DND-41 (cell line): ENCODE measurements around the gene TSHZ2.
"Not testable (repeated sequence)": the region's sequence is repeated elsewhere in the genome, so short reads cannot be mapped to it uniquely, and the experiment has no call there.

Source experiments
- ATAC-seq: fragments of 200-7000 bp; cut with Tn5 transposase; 3 replicates; pipeline ENCODE4 v1.9.1; 2021; ENCODE audit warnings: low read depth; ENCODE audit not compliant: insufficient read depth
- DNase-seq: peaks from one replicate; pipeline ENCODE4 v3.0.0-alpha.2; 2020
- H2AFZ ChIP-seq: 2 replicates; pipeline ENCODE4 v1.6.0; 2012; ENCODE audit warnings: low read depth, low read length
- H3K27ac ChIP-seq: 2 replicates; pipeline ENCODE4 v1.5.1; 2012; ENCODE audit warnings: low read length, inconsistent platforms
- H3K27me3 ChIP-seq: fragments of 200-600 bp; sonication (generic); 2 replicates; pipeline ENCODE4 v1.6.0; 2012; ENCODE audit warnings: low read length, mild to moderate bottlenecking, inconsistent platforms; ENCODE audit not compliant: insufficient read depth, poor library complexity
- H3K36me3 ChIP-seq: 2 replicates; pipeline ENCODE4 v1.5.1; 2012; ENCODE audit warnings: low read length, inconsistent platforms; ENCODE audit not compliant: insufficient read depth
- H3K4me1 ChIP-seq: 2 replicates; pipeline ENCODE4 v1.5.1; 2012; ENCODE audit warnings: mild to moderate bottlenecking, low read length; ENCODE audit not compliant: insufficient read depth
- H3K4me2 ChIP-seq: 2 replicates; pipeline ENCODE4 v1.6.0; 2012; ENCODE audit warnings: mild to moderate bottlenecking, moderate library complexity, low read length, inconsistent platforms; ENCODE audit not compliant: insufficient read depth
- H3K4me3 ChIP-seq, 2 experiments: fragments of 200-600 bp in 1 of 2; shearing (Covaris generic) in 1 of 2; 2 replicates each; pipeline ENCODE4 v1.5.1; 2012 to 2016; ENCODE audit warnings: inconsistent platforms in 2 of 2, low read length in 2 of 2, mild to moderate bottlenecking in 2 of 2, low read depth in 1 of 2, moderate library complexity in 1 of 2
- H3K79me2 ChIP-seq: 2 replicates; pipeline ENCODE4 v1.6.0; 2012; ENCODE audit warnings: low read length, inconsistent platforms; ENCODE audit not compliant: insufficient read depth
- H3K9ac ChIP-seq: 2 replicates; pipeline ENCODE4 v1.6.0; 2012; ENCODE audit warnings: low read depth, mild to moderate bottlenecking, inconsistent platforms, low read length, moderate library complexity
- H3K9me3 ChIP-seq: 2 replicates; pipeline ENCODE4 v1.5.1; 2012; ENCODE audit warnings: low read length, moderate library complexity, mild to moderate bottlenecking, inconsistent platforms; ENCODE audit not compliant: insufficient read depth, severe bottlenecking
- H4K20me1 ChIP-seq: 2 replicates; pipeline ENCODE4 v1.6.0; 2012; ENCODE audit warnings: low read length; ENCODE audit not compliant: insufficient read depth
- EZH2 ChIP-seq: IDR thresholded peaks from 3 replicates; pipeline ENCODE4 v1.6.1; 2012; ENCODE audit warnings: borderline replicate concordance, low read depth, mild to moderate bottlenecking, moderate library complexity, low read length, inconsistent platforms; ENCODE audit not compliant: severe bottlenecking
- TF ChIP-seq, protein P1 (sequence below): IDR thresholded peaks from 2 replicates; pipeline ENCODE4 v1.5.1; 2012; ENCODE audit warnings: borderline replicate concordance, low read length, moderate library complexity, mild to moderate bottlenecking; ENCODE audit not compliant: poor library complexity, severe bottlenecking; ENCODE audit errors: extremely low read depth

TSHZ2 gene

DNA sequence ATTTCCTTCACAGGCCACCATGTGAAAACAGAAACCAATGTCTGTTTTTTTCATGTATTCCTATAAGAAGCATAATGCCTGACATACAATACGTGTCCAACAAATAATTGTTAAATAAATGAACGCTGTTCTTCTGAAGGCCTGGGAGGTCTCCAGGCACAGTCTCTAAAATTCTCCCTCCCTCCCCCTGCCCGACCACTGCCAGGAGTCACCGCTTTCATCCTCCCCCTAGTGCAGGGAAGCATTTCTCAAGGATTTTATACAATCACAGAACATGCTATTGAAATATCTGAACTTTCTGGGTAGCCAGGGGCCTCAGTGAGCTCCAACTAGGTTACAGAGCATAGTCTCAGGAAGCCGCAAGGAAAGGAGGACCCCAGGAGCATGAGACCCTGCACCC, 526.2 kb downstream of the TSHZ2 start:
- no peak for ATAC-seq
- no peaks in the 10 kb centered on the region for H3K4me1 ChIP-seq

DNA sequence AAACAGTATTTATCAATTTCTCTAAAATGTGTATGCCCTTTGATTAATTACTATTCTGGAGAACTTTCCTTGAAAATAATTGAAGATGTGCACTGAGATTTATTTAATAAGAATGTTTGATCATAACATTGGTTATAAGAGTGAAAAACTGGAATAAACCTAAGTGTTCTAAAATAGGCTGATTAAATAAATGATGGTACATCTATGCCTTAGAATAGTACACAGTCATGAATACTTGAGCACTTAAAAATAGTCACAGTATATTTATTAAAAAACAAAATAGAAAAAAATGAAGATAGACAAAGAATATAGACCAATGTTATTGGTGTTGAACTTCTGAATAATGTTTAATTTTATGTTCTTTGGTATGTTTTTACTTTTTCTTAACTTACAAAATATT, 528.5 kb downstream of the TSHZ2 start:
- Histone ChIP-seq H3K9ac (no peak overlapping the region), H3K9me3 (no peaks in the 10 kb centered on the region), H3K36me3 (no peaks in the 10 kb centered on the region), H3K27ac (no peak overlapping the region), H3K79me2 (no peaks in the 10 kb centered on the region), H4K20me1 (no peaks in the 10 kb centered on the region), H2AFZ (no peak overlapping the region), H3K4me3 (no peak overlapping the region), H3K4me1 (no peaks in the 10 kb centered on the region), H3K4me2 (no peak overlapping the region), H3K27me3 (peaks cover 3% of the 10 kb centered on the region)
- no peak for ATAC-seq
- DNase-seq: no peak
- no peak for TF ChIP-seq EZH2
- TF ChIP-seq, protein P1, sequence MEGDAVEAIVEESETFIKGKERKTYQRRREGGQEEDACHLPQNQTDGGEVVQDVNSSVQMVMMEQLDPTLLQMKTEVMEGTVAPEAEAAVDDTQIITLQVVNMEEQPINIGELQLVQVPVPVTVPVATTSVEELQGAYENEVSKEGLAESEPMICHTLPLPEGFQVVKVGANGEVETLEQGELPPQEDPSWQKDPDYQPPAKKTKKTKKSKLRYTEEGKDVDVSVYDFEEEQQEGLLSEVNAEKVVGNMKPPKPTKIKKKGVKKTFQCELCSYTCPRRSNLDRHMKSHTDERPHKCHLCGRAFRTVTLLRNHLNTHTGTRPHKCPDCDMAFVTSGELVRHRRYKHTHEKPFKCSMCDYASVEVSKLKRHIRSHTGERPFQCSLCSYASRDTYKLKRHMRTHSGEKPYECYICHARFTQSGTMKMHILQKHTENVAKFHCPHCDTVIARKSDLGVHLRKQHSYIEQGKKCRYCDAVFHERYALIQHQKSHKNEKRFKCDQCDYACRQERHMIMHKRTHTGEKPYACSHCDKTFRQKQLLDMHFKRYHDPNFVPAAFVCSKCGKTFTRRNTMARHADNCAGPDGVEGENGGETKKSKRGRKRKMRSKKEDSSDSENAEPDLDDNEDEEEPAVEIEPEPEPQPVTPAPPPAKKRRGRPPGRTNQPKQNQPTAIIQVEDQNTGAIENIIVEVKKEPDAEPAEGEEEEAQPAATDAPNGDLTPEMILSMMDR: no peak

More for the DNA sequence above, 526.2 kb downstream of the TSHZ2 start:
- Histone ChIP-seq H3K4me3 (no peak overlapping the region), H3K4me2 (no peak overlapping the region), H3K27ac (no peak overlapping the region), H3K27me3 (peaks cover 3% of the 10 kb centered on the region), H4K20me1 (no peaks in the 10 kb centered on the region), H2AFZ (no peak overlapping the region), H3K9me3 (no peaks in the 10 kb centered on the region), H3K36me3 (no peaks in the 10 kb centered on the region), H3K9ac (no peak overlapping the region), H3K79me2 (no peaks in the 10 kb centered on the region)
- no peak for TF ChIP-seq EZH2
- TF ChIP-seq, protein P1: no peak
- no peak for DNase-seq

DNA sequence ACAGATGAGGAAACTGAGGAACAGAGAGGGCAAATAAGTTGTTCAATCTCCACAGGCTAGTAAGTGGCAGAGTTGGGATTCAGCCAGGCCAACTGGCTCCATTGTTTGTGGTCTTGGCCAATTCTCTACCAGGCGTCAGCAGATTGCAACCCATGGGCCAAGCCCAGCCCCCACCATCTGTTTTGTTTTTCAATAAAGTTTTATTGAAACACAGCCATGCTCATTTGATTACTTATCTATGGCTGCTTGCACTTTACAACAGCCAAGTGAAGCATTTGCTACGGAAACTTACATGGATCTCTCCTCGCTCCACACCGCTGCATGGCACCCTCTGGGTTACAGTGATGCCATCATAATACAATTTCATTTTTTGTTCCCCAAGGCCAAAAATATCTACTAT, 530.7 kb downstream of the TSHZ2 start:
- H3K4me3 ChIP-seq: no peak overlapping the region
- TF ChIP-seq EZH2: no peak
- TF ChIP-seq, protein P1: no peak
- H3K79me2 ChIP-seq: no peaks in the 10 kb centered on the region
- no peak overlapping the region for H3K9ac ChIP-seq
- H3K27ac ChIP-seq: no peak overlapping the region
- no peak overlapping the region for H3K4me2 ChIP-seq
- no peaks in the 10 kb centered on the region for H3K9me3 ChIP-seq
- H4K20me1 ChIP-seq: no peaks in the 10 kb centered on the region
- no peaks in the 10 kb centered on the region for H3K4me1 ChIP-seq
- H3K27me3 ChIP-seq: no peaks in the 10 kb centered on the region
- no peak for ATAC-seq
- DNase-seq: no peak
- no peak overlapping the region for H2AFZ ChIP-seq
- H3K36me3 ChIP-seq: no peaks in the 10 kb centered on the region

DNA sequence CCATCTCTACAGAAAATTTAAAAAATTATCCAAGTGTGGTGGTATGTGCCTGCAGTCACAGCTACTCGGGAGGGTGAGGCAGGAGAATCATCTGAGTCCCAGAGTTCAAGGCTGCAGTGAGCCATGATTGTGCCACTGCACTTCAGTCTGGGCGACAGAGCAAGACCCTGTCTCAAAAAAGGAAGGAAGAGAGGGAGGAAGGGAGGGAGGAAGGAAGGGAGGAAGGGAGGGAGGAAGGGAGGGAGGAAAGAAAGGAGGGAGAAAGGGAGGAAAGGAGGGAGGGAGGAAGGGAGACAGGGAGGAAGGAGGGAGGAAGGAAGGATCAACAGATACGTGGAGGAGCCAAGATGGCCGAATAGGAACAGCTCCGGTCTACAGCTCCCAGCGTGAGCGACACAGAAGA, 531.4 kb downstream of the TSHZ2 start:
- no peaks in the 10 kb centered on the region for H3K79me2 ChIP-seq
- no peaks in the 10 kb centered on the region for H3K27me3 ChIP-seq
- no peak for TF ChIP-seq EZH2
- TF ChIP-seq, protein P1: no peak
- no peaks in the 10 kb centered on the region for H4K20me1 ChIP-seq
- no peaks in the 10 kb centered on the region for H3K36me3 ChIP-seq
- no peak overlapping the region for H3K27ac ChIP-seq
- ATAC-seq: no peak
- H3K9me3 ChIP-seq: no peaks in the 10 kb centered on the region
- H3K4me2 ChIP-seq: no peak overlapping the region
- H3K4me1 ChIP-seq: no peaks in the 10 kb centered on the region
- no peak for DNase-seq
- H3K9ac ChIP-seq: no peak overlapping the region
- H3K4me3 ChIP-seq: no peak overlapping the region
- H2AFZ ChIP-seq: no peak overlapping the region

DNA sequence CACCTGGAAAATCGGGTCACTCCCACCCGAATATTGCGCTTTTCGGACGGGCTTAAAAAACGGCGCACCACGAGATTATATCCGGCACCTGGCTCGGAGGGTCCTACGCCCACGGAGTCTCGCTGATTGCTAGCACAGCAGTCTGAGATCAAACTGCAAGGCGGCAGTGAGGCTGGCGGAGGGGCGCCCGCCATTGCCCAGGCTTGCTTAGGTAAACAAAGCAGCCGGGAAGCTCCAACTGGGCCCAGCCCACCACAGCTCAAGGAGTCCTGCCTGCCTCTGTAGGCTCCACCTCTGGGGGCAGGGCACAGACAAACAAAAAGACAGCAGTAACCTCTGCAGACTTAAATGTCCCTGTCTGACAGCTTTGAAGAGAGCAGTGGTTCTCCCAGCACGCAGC, 531.9 kb downstream of the TSHZ2 start:
- H3K9ac ChIP-seq, H3K4me3 ChIP-seq, H4K20me1 ChIP-seq, DNase-seq, H3K9me3 ChIP-seq, H3K79me2 ChIP-seq, H3K4me2 ChIP-seq, H3K36me3 ChIP-seq, H3K4me1 ChIP-seq, H3K27ac ChIP-seq, ATAC-seq, H3K27me3 ChIP-seq, H2AFZ ChIP-seq: not testable (repeated sequence)
